Measurements from ENCODE around the gene SLC25A18. TPM values are rescaled to one million over a fixed set of nuclear protein-coding genes. Genes with fewer than 3 reads are reported as not detected.
"Not testable (repeated sequence)": the region's sequence is repeated elsewhere in the genome, so short reads cannot be mapped to it uniquely, and the experiment has no call there.

Gene SLC25A18
- total and polyA plus RNA-seq, 7 experiments from 2014 or later, result 0.08 TPM; not detected in 6

DNA sequence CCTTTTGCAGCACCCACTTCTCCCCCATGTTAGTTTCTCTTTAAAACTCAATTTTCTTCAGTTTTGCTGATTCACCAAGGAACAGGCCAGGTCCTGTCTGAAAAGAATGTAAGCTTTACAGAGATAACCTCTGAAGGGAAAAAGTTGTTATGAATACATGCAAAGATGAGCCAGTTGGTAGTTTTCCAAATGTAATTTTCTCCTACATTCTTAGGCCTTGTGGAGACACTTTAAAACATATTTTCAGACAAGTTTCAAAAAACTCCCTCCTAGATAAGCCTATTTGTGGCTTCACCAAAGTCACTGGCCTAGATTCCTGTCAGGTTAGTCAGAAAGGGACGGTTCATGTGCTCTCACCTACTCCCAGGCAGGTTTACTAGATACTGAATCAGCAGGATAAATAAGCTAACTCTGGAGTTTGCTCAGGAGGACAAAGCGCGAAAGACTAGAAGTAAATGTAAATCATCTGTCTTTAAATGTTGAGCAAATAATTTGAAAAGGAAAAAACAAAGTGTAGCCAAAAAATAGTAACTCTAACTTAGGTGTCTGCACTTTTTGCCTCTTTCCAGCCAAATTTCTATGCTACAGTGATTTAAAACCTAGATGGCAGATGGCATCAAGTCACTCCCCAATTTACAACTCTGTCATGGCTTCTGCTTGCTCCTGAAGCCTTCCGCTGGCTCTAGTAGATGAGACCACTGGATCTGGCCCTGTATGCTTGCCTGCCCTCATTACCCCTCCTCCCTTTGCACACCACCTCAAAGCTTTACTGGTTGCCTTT is 70.1 kb downstream of the SLC25A18 start:
- Mint-ChIP-seq H3K27ac (peak overlapping the region in 1 of 9 donors; percentile 73), H3K36me3 (no peaks in the 10 kb centered on the region), H3K4me1 (peaks cover 10 to 25% (median 20%) of the 10 kb centered on the region in 7 donors), H3K4me3 (peak overlapping the region in 1 of 10 donors; percentile 34), H3K9me3 (no peaks in the 10 kb centered on the region), H3K27me3 (no peaks in the 10 kb centered on the region)
- no peaks in the 10 kb centered on the region for H3K9me3 ChIP-seq (ENCODE audit: control insufficient read depth in 2 of 3, low read length in 3 of 3)
- ChIA-PET POLR2A (no interaction called here), CTCF (interaction anchor here (0.6 to 0.7 kb wide), 2 partner anchors 44 to 306 kb away, joined by 3 to 5 read pairs; no protein-coding TSS in a partner anchor)
- no peaks in the 10 kb centered on the region for H3K27me3 ChIP-seq (ENCODE audit: control insufficient read depth in 2 of 2, insufficient read depth in 2 of 2, low read length in 2 of 2)
- peaks cover 0 to 1% (median 0%) of the 10 kb centered on the region in 3 experiments for H3K36me3 ChIP-seq (ENCODE audit: control insufficient read depth in 2 of 3, insufficient read depth in 3 of 3, low read length in 3 of 3)
- H3K27ac ChIP-seq (ENCODE audit: low read depth, low read length), result no peak overlapping the region
- H3K4me3 ChIP-seq (ENCODE audit: low read length), result no peak overlapping the region
- H3K4me1 ChIP-seq (ENCODE audit: control insufficient read depth in 2 of 2, insufficient read depth in 2 of 2, low read length in 2 of 2), result peaks cover 0 to 14% of the 10 kb centered on the region in 2 donors
- ATAC-seq, result no peak
- intact Hi-C loops (cut with micrococcal nuclease), result no loop called here
- DNase-seq, result no peak

DNA sequence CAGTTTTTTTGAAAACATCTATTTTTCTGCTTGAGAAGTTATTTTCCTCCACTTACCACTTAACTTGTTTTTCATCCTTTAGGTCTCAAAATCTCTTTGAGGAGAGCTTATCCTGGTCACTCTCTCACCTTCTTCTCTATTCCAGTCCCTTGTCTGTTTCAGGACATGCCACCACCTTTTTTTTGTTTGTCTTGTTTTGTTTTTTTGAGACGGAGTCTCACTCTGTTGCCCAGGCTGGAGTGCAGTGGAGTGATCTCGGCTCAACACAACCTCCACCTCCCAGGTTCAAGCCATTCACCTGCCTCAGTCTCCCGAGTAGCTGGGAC is 70.7 kb downstream of the SLC25A18 start:
- DNase-seq (no peak), ATAC-seq (no peak)
- peak overlapping the region in 1 of 9 donors; percentile 73 for H3K27ac Mint-ChIP-seq
- H3K27ac ChIP-seq (ENCODE audit: low read depth, low read length), result no peak overlapping the region
- no peaks in the 10 kb centered on the region for H3K27me3 ChIP-seq (ENCODE audit: control insufficient read depth in 2 of 2, insufficient read depth in 2 of 2, low read length in 2 of 2)
- CTCF ChIA-PET, result interaction anchor here (0.6 kb wide), 1 partner anchor 44 kb away, joined by 3 read pairs; no protein-coding TSS in a partner anchor
- H3K9me3 ChIP-seq (ENCODE audit: control insufficient read depth in 2 of 3, low read length in 3 of 3), result no peaks in the 10 kb centered on the region
- H3K36me3 Mint-ChIP-seq, result no peaks in the 10 kb centered on the region
- intact Hi-C loops (cut with micrococcal nuclease), result no loop called here
- H3K4me3 ChIP-seq (ENCODE audit: low read length), result no peak overlapping the region
- H3K4me3 Mint-ChIP-seq, result no peak overlapping the region
- peaks cover 0 to 4% (median 0%) of the 10 kb centered on the region in 3 experiments for H3K36me3 ChIP-seq (ENCODE audit: control insufficient read depth in 2 of 3, insufficient read depth in 3 of 3, low read length in 3 of 3)
- H3K4me1 ChIP-seq (ENCODE audit: control insufficient read depth in 2 of 2, insufficient read depth in 2 of 2, low read length in 2 of 2), result peaks cover 0 to 13% of the 10 kb centered on the region in 2 donors
- POLR2A ChIA-PET, result no interaction called here
- no peaks in the 10 kb centered on the region for H3K27me3 Mint-ChIP-seq
- peaks cover 10 to 19% (median 17%) of the 10 kb centered on the region in 7 donors for H3K4me1 Mint-ChIP-seq
- no peaks in the 10 kb centered on the region for H3K9me3 Mint-ChIP-seq

DNA sequence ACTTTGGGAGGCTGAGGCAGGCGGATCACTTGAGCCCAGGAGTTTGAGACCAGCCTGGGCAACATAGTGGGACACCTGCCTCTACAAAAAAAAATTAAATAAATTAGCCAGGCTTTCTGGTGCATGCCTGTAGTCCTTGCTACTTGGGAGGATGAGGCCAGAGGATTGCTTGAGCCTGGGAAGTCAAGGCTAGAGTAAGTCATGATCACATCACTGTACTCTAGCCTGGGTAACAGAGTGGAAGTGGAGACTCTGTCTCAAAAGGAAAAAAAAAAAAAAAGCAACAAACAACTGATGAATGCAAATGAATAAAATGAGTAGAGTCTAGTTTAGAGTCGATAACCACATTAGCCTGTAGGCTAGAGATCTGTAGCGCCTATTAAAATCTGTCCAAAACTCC is 71.4 kb downstream of the SLC25A18 start:
- CTCF ChIA-PET, result interaction anchor here (0.6 kb wide), 1 partner anchor 17 kb away, joined by 3 read pairs; no protein-coding TSS in a partner anchor
- intact Hi-C loops (cut with micrococcal nuclease), result loop anchor here in 1 of 2 donors (5.0 kb wide), 1 partner anchor 368 kb away; no protein-coding TSS in a partner anchor
- POLR2A ChIA-PET, result no interaction called here

DNA sequence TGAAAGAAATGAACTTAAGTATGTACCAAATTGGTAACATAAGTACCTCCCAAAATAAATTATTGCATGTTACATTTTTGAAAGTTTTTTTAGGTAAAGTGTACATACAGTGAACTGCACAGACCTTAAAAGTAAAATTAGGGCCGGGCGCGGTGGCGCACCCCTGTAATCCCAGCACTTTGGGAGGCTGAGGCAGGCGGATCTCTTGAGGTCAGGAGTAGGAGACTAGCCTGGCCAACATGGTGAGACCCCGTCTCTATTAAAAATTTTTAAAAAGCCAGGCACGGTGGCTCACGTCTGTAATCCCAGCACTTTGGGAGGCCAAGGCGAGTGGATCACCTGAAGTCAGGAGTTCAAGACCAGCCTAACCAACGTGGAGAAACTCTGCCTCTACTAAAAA is 73.6 kb downstream of the SLC25A18 start:
- peaks cover 17 to 32% (median 29%) of the 10 kb centered on the region in 7 donors for H3K4me1 Mint-ChIP-seq
- H3K4me3 ChIP-seq (ENCODE audit: low read length); DNase-seq; H3K27me3 ChIP-seq (ENCODE audit: control insufficient read depth in 2 of 2, insufficient read depth in 2 of 2, low read length in 2 of 2); H3K4me3 Mint-ChIP-seq; CTCF ChIA-PET; H3K36me3 Mint-ChIP-seq; H3K9me3 ChIP-seq (ENCODE audit: control insufficient read depth in 2 of 3, low read length in 3 of 3); H3K27ac ChIP-seq (ENCODE audit: low read depth, low read length); H3K27ac Mint-ChIP-seq; H3K36me3 ChIP-seq (ENCODE audit: control insufficient read depth in 2 of 3, insufficient read depth in 3 of 3, low read length in 3 of 3); H3K9me3 Mint-ChIP-seq; H3K27me3 Mint-ChIP-seq; ATAC-seq; POLR2A ChIA-PET: not testable (repeated sequence)
- intact Hi-C loops (cut with micrococcal nuclease), result loop anchor here in 1 of 2 donors (5.0 kb wide), 1 partner anchor 365 kb away; no protein-coding TSS in a partner anchor
- H3K4me1 ChIP-seq (ENCODE audit: control insufficient read depth in 2 of 2, insufficient read depth in 2 of 2, low read length in 2 of 2), result peaks cover 12 to 18% of the 10 kb centered on the region in 2 donors

More for the DNA sequence above, 71.4 kb downstream of the SLC25A18 start:
- Mint-ChIP-seq H3K9me3 (peaks cover 0 to 2% (median 0%) of the 10 kb centered on the region in 11 donors), H3K4me1 (peaks cover 16 to 22% (median 18%) of the 10 kb centered on the region in 7 donors), H3K27ac (no peak overlapping the region), H3K4me3 (no peak overlapping the region), H3K36me3 (no peaks in the 10 kb centered on the region), H3K27me3 (no peaks in the 10 kb centered on the region)
- peaks cover 0 to 6% (median 0%) of the 10 kb centered on the region in 3 experiments for H3K36me3 ChIP-seq (ENCODE audit: control insufficient read depth in 2 of 3, insufficient read depth in 3 of 3, low read length in 3 of 3)
- peaks cover 6 to 12% of the 10 kb centered on the region in 2 donors for H3K4me1 ChIP-seq (ENCODE audit: control insufficient read depth in 2 of 2, insufficient read depth in 2 of 2, low read length in 2 of 2)
- DNase-seq, result no peak
- no peaks in the 10 kb centered on the region for H3K9me3 ChIP-seq (ENCODE audit: control insufficient read depth in 2 of 3, low read length in 3 of 3)
- ATAC-seq, result no peak
- H3K27me3 ChIP-seq (ENCODE audit: control insufficient read depth in 2 of 2, insufficient read depth in 2 of 2, low read length in 2 of 2), result no peaks in the 10 kb centered on the region
- H3K27ac ChIP-seq (ENCODE audit: low read depth, low read length), result no peak overlapping the region
- H3K4me3 ChIP-seq (ENCODE audit: low read length), result no peak overlapping the region

DNA sequence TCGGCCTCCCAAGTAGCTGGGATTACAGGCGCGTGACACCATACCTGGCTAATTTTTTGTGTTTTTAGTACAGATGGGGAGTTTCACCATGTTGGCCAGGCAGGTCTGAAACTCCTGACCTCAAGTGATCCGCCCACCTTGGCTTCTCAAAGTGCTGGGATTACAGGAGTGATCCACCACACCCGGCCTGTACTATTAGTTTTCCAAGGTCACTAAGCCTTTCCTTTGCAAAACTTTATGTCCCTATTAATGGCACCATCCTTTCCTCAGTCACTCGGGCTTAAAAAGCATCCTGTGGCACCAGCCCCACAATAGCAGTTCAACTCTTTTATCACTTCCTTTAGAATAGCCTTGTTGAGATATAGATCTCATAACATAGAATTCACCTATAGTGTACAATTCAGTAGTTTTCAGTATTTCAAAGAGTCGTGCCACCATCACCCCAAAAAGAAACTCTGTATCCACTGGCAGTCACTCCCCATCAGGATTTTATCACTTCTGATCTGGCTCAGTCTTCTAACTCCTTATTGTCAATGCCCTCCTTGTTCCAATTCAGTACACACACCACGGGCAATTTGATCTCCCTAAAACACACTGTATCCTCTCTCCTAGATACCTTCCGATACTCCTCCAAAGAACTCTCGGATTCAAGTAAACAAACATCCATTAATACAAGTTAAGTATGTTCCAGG is 74.3 kb downstream of the SLC25A18 start:
- no peak for ATAC-seq
- Histone ChIP-seq H3K27ac (ENCODE audit: low read depth, low read length) (peak overlapping the region; percentile 99), H3K9me3 (ENCODE audit: control insufficient read depth in 2 of 3, low read length in 3 of 3) (no peaks in the 10 kb centered on the region), H3K4me1 (ENCODE audit: control insufficient read depth in 2 of 2, insufficient read depth in 2 of 2, low read length in 2 of 2) (peaks cover 12 to 18% of the 10 kb centered on the region in 2 donors), H3K36me3 (ENCODE audit: control insufficient read depth in 2 of 3, insufficient read depth in 3 of 3, low read length in 3 of 3) (peaks cover 0 to 6% (median 0%) of the 10 kb centered on the region in 3 experiments), H3K27me3 (ENCODE audit: control insufficient read depth in 2 of 2, insufficient read depth in 2 of 2, low read length in 2 of 2) (no peaks in the 10 kb centered on the region), H3K4me3 (ENCODE audit: low read length) (peak overlapping the region; percentile 73)
- Mint-ChIP-seq H3K9me3 (peaks cover 0 to 2% (median 0%) of the 10 kb centered on the region in 11 donors), H3K27me3 (no peaks in the 10 kb centered on the region), H3K4me3 (peak overlapping the region; percentile 87 to 95 (median 90)), H3K27ac (peak overlapping the region; percentile 92 to 99 (median 96)), H3K36me3 (peaks cover 0 to 7% (median 0%) of the 10 kb centered on the region in 5 donors), H3K4me1 (peaks cover 17 to 34% (median 29%) of the 10 kb centered on the region in 7 donors)
- intact Hi-C loops (cut with micrococcal nuclease), result loop anchor here (1.0 to 5.0 kb wide), 8 partner anchors 9 to 553 kb away; partner anchors contain the start of genes ATP6V1E1 (in 2 of the 2), PEX26 (in 2 of the 2), BID (in 1 of the 2) and IL17RA (in 1 of the 2)
- POLR2A ChIA-PET, result no interaction called here
- CTCF ChIA-PET, result no interaction called here
- DNase-seq, result peak in 1 of 9 donors; percentile 3

DNA sequence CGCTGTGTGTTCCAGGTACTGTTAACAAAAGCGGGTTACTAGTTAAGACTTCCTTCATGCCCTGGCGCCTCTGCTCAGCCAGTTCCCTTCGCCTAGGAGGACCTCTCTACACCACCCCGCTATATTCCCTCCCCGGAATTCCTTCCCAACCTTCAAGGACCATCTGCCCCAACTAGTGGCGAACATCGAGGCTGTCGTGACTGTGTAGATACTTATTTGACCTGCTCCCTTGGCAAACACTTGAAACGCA is 74.8 kb downstream of the SLC25A18 start:
- Histone ChIP-seq H3K9me3 (ENCODE audit: control insufficient read depth in 2 of 3, low read length in 3 of 3) (no peaks in the 10 kb centered on the region), H3K36me3 (ENCODE audit: control insufficient read depth in 2 of 3, insufficient read depth in 3 of 3, low read length in 3 of 3) (peaks cover 0 to 6% (median 0%) of the 10 kb centered on the region in 3 experiments), H3K4me1 (ENCODE audit: control insufficient read depth in 2 of 2, insufficient read depth in 2 of 2, low read length in 2 of 2) (peaks cover 12 to 18% of the 10 kb centered on the region in 2 donors), H3K27ac (ENCODE audit: low read depth, low read length) (peak overlapping the region; percentile 99), H3K4me3 (ENCODE audit: low read length) (peak overlapping the region; percentile 73), H3K27me3 (ENCODE audit: control insufficient read depth in 2 of 2, insufficient read depth in 2 of 2, low read length in 2 of 2) (no peaks in the 10 kb centered on the region)
- intact Hi-C loops (cut with micrococcal nuclease), result loop anchor here (1.0 to 5.0 kb wide), 8 partner anchors 10 to 554 kb away; partner anchors contain the start of genes ATP6V1E1 (in 2 of the 2), PEX26 (in 2 of the 2), BID (in 1 of the 2) and IL17RA (in 1 of the 2)
- Mint-ChIP-seq H3K36me3 (peaks cover 0 to 9% (median 4%) of the 10 kb centered on the region in 5 donors), H3K9me3 (peaks cover 0 to 2% (median 0%) of the 10 kb centered on the region in 11 donors), H3K27ac (peak overlapping the region; percentile 92 to 99 (median 96)), H3K4me1 (peaks cover 17 to 38% (median 33%) of the 10 kb centered on the region in 7 donors), H3K27me3 (no peaks in the 10 kb centered on the region), H3K4me3 (peak overlapping the region; percentile 87 to 95 (median 90))
- CTCF ChIA-PET, result no interaction called here
- ATAC-seq (peak; percentile 18), DNase-seq (no peak)
- POLR2A ChIA-PET, result interaction anchor here (1.5 to 1.7 kb wide), 3 partner anchors 9 to 136 kb away, joined by 6 to 8 read pairs (median 7); partner anchors contain the start of gene BID
